ENCODE results near the gene INPP5A.

DNA sequence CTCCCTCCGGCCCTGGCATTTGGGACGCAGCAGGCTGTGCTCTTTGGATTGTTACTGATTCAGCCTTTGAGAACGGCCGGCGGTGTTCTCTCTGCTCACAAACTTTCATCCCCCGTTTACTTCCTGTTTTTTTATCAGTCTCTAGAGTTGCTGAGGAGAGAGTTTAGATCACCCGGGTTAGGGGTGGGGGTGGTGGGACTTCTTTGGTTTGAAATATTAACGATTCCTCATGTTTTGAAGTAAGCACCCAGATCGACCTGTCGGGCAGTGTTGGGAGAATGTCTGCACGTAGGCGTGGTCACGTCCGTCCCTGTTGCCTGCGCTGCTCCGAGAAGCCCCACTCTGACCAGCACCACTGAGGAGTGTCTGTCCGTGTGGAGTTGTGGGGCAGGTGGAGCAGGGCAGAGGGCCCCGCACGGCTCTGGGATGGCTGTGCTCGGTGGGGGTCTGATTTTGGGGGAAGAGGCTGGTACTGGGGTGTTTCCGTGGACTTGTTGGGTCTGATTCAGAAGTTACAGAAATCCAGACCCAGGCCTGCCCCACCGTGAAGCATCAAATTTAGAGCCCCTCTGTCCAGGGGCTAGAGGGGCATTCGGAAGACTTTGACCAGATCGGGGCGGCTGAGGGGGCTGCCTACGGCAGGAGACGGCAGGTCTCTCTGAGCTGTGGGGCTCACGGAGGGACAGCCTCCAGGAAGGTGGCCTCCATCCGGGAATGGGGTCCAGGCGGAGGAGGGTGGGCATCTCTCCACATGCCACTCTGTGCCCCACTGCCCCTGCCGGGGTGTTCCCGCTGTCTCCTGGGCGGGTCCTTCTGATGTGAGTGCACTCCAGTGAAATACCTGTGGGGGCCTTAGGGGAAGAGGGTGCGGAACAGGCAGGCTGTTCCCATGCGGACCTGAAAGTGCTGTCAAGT is 7.4 kb downstream of the INPP5A start:
- TF ChIP-seq POLR2AphosphoS5 (IDR thresholded peaks at IDR 0.05; ENCODE audit: low read depth, low read length) (no peak), POLR2A (IDR thresholded peaks at IDR 0.05; ENCODE audit: low read depth, low read length) (no peak), TAF1 (IDR thresholded peaks at IDR 0.05; ENCODE audit: low read depth, low read length) (no peak), SPI1 (IDR thresholded peaks at IDR 0.05; ENCODE audit: low read depth, low read length) (no peak), PAX5 (IDR thresholded peaks at IDR 0.05; ENCODE audit: insufficient read depth, low read length, severe bottlenecking) (no peak), POU2F2 (IDR thresholded peaks at IDR 0.05; ENCODE audit: low read depth, low read length) (no peak)
